Activated CD8-positive, alpha-beta memory T cell treated with anti-CD3 and anti-CD28 coated beads, Interleukin-2, amount 50 U/mL, for 1 hour (primary cell): ENCODE data around the gene SELENBP1.

Experiments
- DNase-seq: peaks from one replicate; pipeline ENCODE4 v3.0.0-alpha.2; 2020; ENCODE audit errors: extremely low read depth

SELENBP1 gene

DNA sequence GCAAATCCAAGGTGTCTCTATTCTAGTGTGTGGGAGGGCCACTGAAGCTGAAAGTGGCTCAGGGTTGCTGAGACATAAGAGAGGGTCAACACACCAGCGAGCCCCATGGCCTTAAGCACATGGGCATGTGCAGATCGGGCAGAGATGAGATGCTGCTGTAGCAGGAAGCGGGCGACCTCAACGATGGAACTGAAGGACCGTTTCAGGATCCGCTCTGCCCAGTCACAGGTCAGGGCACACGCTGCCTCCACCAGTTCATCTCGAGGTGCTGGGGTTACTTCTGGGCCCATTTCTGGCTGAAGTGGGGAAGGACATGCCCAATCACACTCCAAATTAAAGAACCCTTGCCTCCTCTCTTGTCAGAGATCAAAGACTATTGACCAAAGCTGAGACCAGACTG, 28.9 kb downstream of the SELENBP1 start:
- no peak for DNase-seq

DNA sequence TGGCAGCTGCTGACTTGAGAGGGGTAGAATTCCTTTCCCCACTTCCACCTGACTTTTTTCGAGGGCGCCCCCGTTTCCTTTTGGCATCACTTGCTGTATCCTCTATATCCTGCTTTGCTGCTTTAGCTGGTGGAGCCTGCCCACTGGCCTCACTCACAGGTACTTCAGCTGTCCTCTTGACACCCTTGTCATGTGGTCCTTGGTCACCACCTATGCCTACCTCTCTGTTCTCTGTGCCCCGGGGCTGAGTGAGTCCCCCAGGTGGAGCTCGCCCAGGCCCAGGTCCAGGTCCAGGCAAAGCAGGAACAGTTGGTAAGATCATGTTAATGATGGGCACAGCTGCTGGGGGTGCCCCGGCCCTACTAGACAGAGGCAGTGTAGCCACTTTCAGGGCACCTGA, 29.9 kb downstream of the SELENBP1 start:
- no peak for DNase-seq

- DNase-seq = no peak
Observed at GRCh38 chr1:151342021-151342420, 30.5 kb downstream of the SELENBP1 start.

DNA sequence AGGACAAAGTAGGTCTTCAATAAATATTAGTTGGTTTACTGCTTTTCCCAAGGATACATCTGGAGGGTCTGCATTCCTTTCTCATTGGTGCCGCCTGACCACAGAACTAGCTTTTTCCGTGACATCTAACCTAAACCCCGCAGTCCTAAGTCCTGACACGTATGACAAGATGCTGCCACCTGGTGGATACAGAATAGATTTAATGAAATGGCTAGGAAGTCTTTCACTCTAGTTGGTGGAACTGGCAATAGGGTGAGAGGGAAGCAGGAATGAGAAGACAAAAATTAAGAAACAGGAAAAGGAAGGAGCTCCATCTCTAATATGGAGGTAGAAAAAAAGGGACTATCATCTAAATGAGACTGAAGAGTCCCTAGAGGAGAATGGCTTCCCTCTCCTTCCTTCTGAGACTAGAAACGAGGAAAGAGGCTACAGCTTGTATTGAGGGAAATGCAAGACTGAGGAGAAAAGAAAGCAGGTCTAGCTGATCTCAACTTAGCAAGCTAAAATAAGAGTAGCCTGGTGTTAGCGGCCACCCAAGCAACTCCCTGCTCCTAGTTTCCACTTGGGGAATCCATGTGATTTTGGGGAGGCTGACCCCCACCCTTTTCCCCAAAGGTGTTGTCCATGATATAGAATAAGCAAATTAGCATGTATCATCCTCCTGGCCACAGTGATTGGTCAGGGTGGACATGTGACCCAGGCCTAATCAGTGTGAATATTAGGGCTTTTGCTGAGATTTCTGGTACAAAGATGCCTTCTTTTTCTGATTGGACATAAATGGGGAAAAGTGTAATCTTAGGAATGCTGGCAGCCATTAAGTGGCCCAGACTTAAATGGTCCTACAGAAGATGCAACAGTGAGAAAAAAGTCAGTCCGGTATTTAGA, 31.4 kb downstream of the SELENBP1 start:
- DNase-seq = peak; percentile 35

GRCh38 chr1:151336556-151336955, 35.9 kb downstream of the SELENBP1 start:
- DNase-seq = no peak

- no peak for DNase-seq
Observed at GRCh38 chr1:151334822-151335221, 37.7 kb downstream of the SELENBP1 start.

DNA sequence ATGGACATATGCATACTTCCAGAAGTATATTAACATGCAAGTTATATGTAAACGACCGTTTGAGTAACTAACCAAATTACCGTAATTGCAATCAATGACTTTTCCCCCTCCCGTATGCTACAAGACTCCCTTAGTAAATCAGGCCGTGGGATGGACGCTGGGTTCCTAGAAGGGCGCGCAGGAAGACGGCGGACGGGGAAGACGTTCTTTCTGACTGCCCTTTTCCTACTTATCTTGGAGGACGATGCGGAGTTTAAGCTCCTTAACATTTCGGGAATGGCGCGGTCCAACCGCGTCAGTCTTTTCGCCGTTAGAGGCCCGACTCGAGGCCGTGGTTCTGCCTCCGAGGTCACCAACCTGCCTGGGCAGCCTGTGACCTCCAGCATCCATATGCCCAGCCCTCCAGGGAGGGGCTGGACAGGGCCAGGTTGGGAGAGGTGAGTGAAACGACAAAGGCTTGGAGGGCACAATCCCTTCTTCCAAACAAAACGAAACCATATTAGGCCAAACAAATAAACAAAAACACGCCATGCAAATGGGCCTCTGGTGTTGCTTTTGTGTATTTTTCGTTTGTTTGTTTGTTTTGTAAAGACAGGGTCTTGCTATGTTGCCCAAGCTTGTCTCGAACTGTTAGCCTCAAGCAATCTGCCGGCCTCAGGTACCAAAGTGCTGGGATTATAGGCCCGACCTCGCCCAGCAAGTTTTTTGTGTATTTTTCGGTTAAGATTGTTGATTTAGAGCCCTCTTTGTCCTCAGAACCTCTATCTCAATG, 44.4 kb downstream of the SELENBP1 start:
- DNase-seq = no peak

GRCh38 chr1:151327223-151327902, 45.1 kb downstream of the SELENBP1 start, which contains the start of gene PI4KB:
Gene PI4KB, minus strand, starts transcription at chr1:151327416. Its CDS starts 10,935 bp downstream, at chr1:151316481.
- peak; percentile 79 for DNase-seq

DNA sequence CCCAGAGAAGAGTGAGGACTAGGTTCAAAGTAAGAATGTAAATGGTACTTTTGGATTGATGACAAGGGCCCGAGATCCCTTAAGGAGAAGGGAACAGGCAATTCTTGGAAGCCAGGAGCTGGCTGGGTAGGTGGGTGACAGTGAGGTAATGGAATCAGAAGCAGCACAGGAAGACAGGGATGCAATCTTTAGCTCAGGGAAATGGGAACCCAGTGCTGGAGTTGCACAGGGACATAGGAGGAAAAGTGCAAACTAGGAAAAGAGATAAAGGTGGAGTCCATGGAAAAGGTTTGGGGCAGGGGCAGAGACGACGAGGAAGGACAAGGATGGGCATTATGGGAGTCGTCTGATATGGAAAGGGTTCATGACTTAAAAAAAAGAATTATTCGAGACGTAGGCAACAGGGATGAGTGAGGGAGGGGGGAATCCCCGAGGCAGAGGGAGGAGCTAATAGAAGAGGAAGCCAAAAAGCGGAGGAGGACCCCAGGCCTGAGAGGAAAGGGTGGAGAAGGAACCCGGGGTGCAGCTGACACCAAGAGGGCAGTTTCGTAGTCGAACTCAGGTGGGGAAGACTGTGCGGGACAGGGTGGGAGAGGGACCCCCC, 45.8 kb downstream of the SELENBP1 start:
- no peak for DNase-seq

- DNase-seq = no peak
Observed at GRCh38 chr1:151325646-151326429, 46.7 kb downstream of the SELENBP1 start.

DNA sequence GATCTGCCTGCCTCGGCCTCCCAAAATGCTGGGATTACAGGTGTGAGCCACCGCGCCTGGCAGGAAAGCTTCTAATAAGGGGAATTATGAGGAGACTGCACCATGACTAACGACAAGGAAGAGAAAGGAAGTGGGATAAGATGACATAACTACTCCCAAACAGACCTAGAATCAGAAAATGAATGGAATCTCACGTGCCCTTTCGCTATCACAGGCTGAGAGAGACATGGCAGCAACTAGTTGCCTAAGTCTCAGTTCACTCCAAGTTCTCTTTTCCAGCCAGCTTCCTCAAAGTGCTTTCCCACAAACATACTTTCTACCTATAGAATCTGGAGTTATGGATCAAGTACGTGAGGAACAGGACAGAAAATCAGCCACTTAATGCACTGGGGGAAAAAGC, 47.3 kb downstream of the SELENBP1 start:
- DNase-seq = no peak

DNA sequence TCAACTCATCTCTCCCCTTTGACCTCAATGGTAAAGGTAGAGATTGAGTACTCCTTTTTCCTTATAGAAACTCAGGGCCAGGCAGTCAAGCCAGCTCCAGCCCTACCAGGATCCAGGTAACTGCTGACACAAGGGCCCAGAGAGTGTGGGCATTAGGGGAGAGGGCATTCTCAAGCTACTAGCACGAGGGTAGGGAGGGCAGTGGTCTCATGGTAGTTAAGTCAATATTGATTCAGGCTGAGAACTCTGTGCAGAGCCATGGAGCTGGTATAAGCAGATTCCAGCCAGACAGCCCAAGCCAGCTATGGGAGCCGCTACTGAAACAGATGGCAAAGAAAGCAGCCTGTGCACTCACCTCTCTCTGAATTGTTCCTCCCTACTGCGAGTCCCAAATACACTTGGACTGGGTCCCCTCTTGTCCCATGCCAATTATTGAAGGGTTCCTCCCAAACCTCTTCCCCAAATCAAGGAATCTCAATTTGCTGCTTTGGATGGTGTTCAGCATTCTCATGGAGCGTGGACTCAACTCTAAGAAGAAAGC, 48.0 kb downstream of the SELENBP1 start:
- no peak for DNase-seq

DNA sequence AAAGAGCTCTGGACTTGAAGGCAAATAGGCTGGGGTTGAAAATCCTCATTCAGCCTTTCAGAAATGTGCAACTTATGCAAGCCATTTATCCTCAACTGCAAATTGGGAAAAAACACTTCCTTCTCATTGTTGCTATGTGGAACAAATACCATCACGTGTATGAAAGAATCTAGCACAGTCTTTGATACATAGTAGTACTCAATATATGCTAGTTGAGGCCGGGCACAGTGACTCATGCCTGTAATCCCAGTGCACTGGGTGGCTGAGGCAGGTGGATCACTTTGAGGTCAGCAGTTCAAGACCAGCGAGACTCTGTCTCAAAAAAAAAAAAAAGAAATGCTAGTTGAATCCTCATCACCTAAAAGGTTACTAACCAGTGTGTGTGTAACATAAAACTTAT, 53.5 kb downstream of the SELENBP1 start:
- no peak for DNase-seq

DNA sequence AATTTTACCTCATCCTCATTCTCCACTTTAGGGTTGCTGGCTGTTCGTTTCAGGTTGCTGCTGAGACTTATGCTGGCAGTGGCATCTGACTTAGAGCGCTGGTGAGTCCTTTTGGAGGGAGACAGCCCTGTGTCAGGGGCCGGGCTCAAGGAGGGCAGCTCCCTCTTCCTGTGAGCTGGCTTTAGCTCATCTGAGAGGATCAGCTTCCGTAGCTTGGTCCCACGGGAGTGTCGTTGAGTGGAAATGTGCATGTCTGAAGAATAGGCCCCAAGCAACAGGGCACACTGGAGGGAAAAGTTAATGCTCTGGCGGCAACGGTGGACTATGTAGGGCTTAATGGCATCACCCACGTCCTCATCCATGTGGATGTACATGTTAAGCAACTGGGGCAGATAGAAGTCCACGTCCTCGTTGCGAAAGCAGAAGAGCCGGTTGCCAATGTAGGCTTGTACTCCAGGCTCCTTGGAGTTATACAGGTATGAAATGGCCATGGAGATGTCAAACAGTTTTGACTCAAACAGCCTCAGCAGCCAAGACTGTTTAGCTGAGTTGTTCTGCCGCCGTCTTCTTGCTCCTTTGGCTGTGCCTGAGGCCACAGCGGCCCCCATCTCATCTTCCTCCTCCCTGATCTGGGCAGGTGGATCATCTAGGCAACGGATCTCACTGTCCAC, 56.8 kb downstream of the SELENBP1 start:
- DNase-seq = no peak
